GM23338 (cell line): ENCODE measurements around the gene OPRM1. TPM values are rescaled to one million over a fixed set of nuclear protein-coding genes. Genes with fewer than 3 reads are reported as not detected.
"Not testable (repeated sequence)": the region's sequence is repeated elsewhere in the genome, so short reads cannot be mapped to it uniquely, and the experiment has no call there.

Experiments used
- ATAC-seq: fragments of 200-7000 bp; cut with Tn5 transposase; 3 replicates; pipeline ENCODE4 v1.9.1; 2020
- DNase-seq: peaks from one replicate; pipeline ENCODE4 v3.0.0-alpha.2; 2015; ENCODE audit warnings: low spot score
- H2AFZ ChIP-seq: fragments of 200-600 bp; sonication (generic); 2 replicates; pipeline ENCODE4 v1.8.0; 2016; ENCODE audit warnings: antibody characterized with exemption, mild to moderate bottlenecking, moderate library complexity
- H3F3A ChIP-seq: fragments of 200-600 bp; sonication (generic); replicated peaks from 2 replicates; pipeline ENCODE4 v1.8.0; 2017; ENCODE audit warnings: antibody characterized with exemption, mixed run types, low read depth
- H3K27ac ChIP-seq: fragments of 200-600 bp; sonication (generic); 2 replicates; pipeline ENCODE4 v1.6.1; 2016; ENCODE audit warnings: low read depth
- H3K27me3 ChIP-seq: fragments of 200-600 bp; sonication (generic); 2 replicates; pipeline ENCODE4 v1.8.0; 2016; ENCODE audit warnings: mild to moderate bottlenecking, mixed run types, moderate library complexity; ENCODE audit not compliant: insufficient read depth
- H3K36me3 ChIP-seq: fragments of 200-600 bp; sonication (generic); 2 replicates; pipeline ENCODE4 v1.8.0; 2016; ENCODE audit warnings: mild to moderate bottlenecking; ENCODE audit not compliant: insufficient read depth
- H3K4me1 ChIP-seq: fragments of 200-600 bp; sonication (generic); 2 replicates; pipeline ENCODE4 v1.8.0; 2016; ENCODE audit warnings: mild to moderate bottlenecking, moderate library complexity; ENCODE audit not compliant: insufficient read depth
- H3K4me2 ChIP-seq: fragments of 200-600 bp; sonication (generic); 2 replicates; pipeline ENCODE4 v1.7.1; 2017; ENCODE audit warnings: mixed run types
- H3K4me3 ChIP-seq: fragments of 200-600 bp; sonication (generic); 2 replicates; pipeline ENCODE4 v1.6.1; 2016; ENCODE audit warnings: mixed run types
- H3K79me2 ChIP-seq: fragments of 200-600 bp; sonication (generic); replicated peaks from 2 replicates; pipeline ENCODE4 v1.8.0; 2017; ENCODE audit warnings: mild to moderate bottlenecking; ENCODE audit not compliant: insufficient read depth
- H3K9me2 ChIP-seq: fragments of 200-600 bp; sonication (generic); 2 replicates; pipeline ENCODE4 v1.8.0; 2017; ENCODE audit not compliant: insufficient read depth
- H4K20me1 ChIP-seq: fragments of 200-600 bp; sonication (generic); replicated peaks from 2 replicates; pipeline ENCODE4 v1.8.0; 2017; ENCODE audit warnings: mild to moderate bottlenecking; ENCODE audit not compliant: insufficient read depth
- H3K27ac Mint-ChIP-seq: 2 replicates; pipeline ENCODE4 v1.8.0; 2020; ENCODE audit warnings: inconsistent platforms, mild to moderate bottlenecking, moderate library complexity, mixed read lengths
- H3K27me3 Mint-ChIP-seq: 3 replicates; pipeline ENCODE4 v1.8.0; 2022; ENCODE audit warnings: low read depth, mild to moderate bottlenecking, moderate library complexity, mixed read lengths, inconsistent platforms; ENCODE audit not compliant: insufficient read depth, poor library complexity
- H3K36me3 Mint-ChIP-seq: 3 replicates; pipeline ENCODE4 v1.8.0; 2021; ENCODE audit warnings: low read depth, mild to moderate bottlenecking, inconsistent platforms, moderate library complexity, mixed read lengths
- H3K4me1 Mint-ChIP-seq: 3 replicates; pipeline ENCODE4 v1.8.0; 2020; ENCODE audit warnings: mild to moderate bottlenecking, inconsistent platforms, mixed read lengths
- H3K4me3 Mint-ChIP-seq: 3 replicates; pipeline ENCODE4 v1.8.0; 2021; ENCODE audit warnings: moderate library complexity, mild to moderate bottlenecking, inconsistent platforms, mixed read lengths
- H3K9me3 Mint-ChIP-seq: 3 replicates; pipeline ENCODE4 v1.8.0; 2020; ENCODE audit warnings: moderate library complexity, mild to moderate bottlenecking, inconsistent platforms, mixed read lengths
- CREB1 ChIP-seq: fragments of 250-450 bp; sonication (Bioruptor Pico); IDR thresholded peaks from 2 replicates; pipeline ENCODE4 v1.5.0; 2020; ENCODE audit warnings: low read depth, mild to moderate bottlenecking, moderate library complexity
- JUNB ChIP-seq: IDR thresholded peaks from one replicate; pipeline ENCODE4 v1.6.1; 2016; ENCODE audit warnings: antibody characterized with exemption; ENCODE audit not compliant: unreplicated experiment
- NANOG ChIP-seq: IDR thresholded peaks from 2 replicates; pipeline ENCODE4 v1.6.1; 2016; ENCODE audit warnings: antibody characterized with exemption, borderline replicate concordance
- POLR2AphosphoS5 ChIP-seq: IDR thresholded peaks from 2 replicates; pipeline ENCODE4 v1.6.1; 2016; ENCODE audit warnings: antibody characterized with exemption, low read depth
- STAT1 ChIP-seq: IDR thresholded peaks from one replicate; pipeline ENCODE4 v1.6.1; 2016; ENCODE audit warnings: antibody characterized with exemption; ENCODE audit not compliant: unreplicated experiment
- ZNF114 ChIP-seq: fragments of 250-450 bp; sonication (Bioruptor Pico); IDR thresholded peaks from 2 replicates; pipeline ENCODE4 v1.5.0; 2020; ENCODE audit warnings: mild to moderate bottlenecking, moderate library complexity
- ZNF331 ChIP-seq: fragments of 250-450 bp; sonication (Bioruptor Pico); IDR thresholded peaks from 2 replicates; pipeline ENCODE4 v1.5.0; 2020; ENCODE audit warnings: low read depth, mild to moderate bottlenecking, moderate library complexity
- polyA plus RNA-seq: library from polyadenylated mRNA; unstranded; fragments of >200 nt; fragmentation: Nextera tagmentation; extraction: Ambion mirVana; gene quantifications from 2 replicates; pipeline ENCODE4 v1.2.1, GENCODE V29; 2016
- total RNA-seq: library from RNA; depleted of rRNA; stranded (reverse); fragments of >200 nt; shearing (Covaris generic); gene quantifications from 2 replicates; pipeline ENCODE4 v1.2.3, GENCODE V29; 2014
- TF ChIP-seq, protein P1 (sequence below): IDR thresholded peaks from one replicate; pipeline ENCODE4 v1.6.1; 2018; ENCODE audit warnings: antibody characterized with exemption; ENCODE audit not compliant: unreplicated experiment
- TF ChIP-seq, protein P2 (sequence below), 2 experiments: fragments of 200-600 bp in 1 of 2; sonication (generic) in 1 of 2; conservative IDR thresholded peaks; 2 replicates each; pipeline versions ENCODE4 v1.5.1 to v1.6.1; 2016 to 2017; ENCODE audit warnings: antibody characterized with exemption in 2 of 2, low read depth in 2 of 2, mild to moderate bottlenecking in 2 of 2, moderate library complexity in 1 of 2

Gene OPRM1
- total and polyA plus RNA-seq, 2 experiments from 2014 or later = 0.52 TPM; not detected in 1

DNA sequence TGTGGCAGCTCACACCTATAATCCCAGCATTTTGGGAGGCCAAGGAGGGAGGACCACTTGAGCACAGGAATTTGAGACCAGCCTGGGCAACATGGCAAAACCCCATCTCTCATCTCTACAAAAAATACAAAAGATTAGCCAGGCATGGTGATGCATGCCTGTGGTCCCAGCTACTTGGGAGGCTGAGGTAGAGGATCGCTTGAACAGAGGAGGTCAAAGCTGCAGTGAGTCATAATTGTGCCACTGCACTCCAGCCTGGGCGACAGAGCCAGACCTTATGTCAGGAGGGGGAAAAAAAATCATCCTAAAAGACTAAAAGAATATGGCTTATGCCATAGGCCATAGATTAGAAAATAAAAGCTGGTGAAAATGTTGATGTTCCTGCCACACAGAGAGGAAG lies 39.6 kb downstream of the OPRM1 start:
- not testable (repeated sequence) for H3K36me3 Mint-ChIP-seq, ATAC-seq, H3K27me3 ChIP-seq, H3K9me3 Mint-ChIP-seq, H3K4me3 Mint-ChIP-seq, H3K4me2 ChIP-seq, H3K27ac ChIP-seq, H3K27ac Mint-ChIP-seq, H3K4me1 Mint-ChIP-seq, H3K4me1 ChIP-seq, H3F3A ChIP-seq, DNase-seq, H3K36me3 ChIP-seq, H3K9me2 ChIP-seq, H4K20me1 ChIP-seq, H3K27me3 Mint-ChIP-seq, H3K79me2 ChIP-seq, H3K4me3 ChIP-seq
- 0 out of 2 replicates have a peak overlapping the region, but pooled peaks have one; percentile 86 for H2AFZ ChIP-seq

DNA sequence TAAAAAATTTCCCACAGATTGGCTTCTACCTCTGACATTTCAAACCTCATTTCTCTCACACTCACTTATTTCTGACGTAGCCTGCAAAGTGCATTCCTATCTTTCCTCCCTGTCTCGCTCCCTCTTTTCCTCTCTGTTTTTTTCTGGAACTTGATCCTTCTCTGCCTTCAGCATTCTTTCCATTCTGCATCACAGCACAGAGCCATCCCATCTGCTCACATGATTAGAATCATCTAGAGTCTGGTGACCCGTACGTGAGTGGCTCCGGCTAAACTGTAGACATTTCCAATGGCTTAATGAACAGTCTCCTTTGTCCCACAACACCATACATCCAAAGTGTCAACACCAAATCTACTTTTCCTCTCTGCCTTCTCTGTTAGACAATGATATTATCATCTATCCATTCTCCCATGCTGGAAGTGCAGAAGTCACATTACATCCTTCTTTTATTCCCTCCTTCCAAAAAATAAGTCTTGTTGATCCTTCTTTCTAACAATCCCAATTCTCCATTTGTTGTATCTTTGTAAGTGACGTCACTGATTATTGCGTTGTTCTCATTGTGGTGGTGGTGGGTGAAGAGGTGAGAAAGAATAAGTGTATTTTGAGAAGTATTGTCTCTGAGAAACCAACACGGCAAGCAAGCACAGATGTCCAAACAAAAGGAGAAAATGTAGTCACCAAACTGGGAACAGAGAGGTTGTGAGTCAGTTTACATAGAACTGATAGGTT lies 41.6 kb downstream of the OPRM1 start:
- no peak for TF ChIP-seq ZNF331 (CRISPR knock-in tag)
- TF ChIP-seq CREB1 = no peak
- no peak for TF ChIP-seq ZNF114 (CRISPR knock-in tag)
- TF ChIP-seq, protein P1, sequence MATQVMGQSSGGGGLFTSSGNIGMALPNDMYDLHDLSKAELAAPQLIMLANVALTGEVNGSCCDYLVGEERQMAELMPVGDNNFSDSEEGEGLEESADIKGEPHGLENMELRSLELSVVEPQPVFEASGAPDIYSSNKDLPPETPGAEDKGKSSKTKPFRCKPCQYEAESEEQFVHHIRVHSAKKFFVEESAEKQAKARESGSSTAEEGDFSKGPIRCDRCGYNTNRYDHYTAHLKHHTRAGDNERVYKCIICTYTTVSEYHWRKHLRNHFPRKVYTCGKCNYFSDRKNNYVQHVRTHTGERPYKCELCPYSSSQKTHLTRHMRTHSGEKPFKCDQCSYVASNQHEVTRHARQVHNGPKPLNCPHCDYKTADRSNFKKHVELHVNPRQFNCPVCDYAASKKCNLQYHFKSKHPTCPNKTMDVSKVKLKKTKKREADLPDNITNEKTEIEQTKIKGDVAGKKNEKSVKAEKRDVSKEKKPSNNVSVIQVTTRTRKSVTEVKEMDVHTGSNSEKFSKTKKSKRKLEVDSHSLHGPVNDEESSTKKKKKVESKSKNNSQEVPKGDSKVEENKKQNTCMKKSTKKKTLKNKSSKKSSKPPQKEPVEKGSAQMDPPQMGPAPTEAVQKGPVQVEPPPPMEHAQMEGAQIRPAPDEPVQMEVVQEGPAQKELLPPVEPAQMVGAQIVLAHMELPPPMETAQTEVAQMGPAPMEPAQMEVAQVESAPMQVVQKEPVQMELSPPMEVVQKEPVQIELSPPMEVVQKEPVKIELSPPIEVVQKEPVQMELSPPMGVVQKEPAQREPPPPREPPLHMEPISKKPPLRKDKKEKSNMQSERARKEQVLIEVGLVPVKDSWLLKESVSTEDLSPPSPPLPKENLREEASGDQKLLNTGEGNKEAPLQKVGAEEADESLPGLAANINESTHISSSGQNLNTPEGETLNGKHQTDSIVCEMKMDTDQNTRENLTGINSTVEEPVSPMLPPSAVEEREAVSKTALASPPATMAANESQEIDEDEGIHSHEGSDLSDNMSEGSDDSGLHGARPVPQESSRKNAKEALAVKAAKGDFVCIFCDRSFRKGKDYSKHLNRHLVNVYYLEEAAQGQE = no peak
- no peak for TF ChIP-seq POLR2AphosphoS5
- TF ChIP-seq NANOG = no peak
- TF ChIP-seq STAT1 = no peak
- TF ChIP-seq, protein P2, sequence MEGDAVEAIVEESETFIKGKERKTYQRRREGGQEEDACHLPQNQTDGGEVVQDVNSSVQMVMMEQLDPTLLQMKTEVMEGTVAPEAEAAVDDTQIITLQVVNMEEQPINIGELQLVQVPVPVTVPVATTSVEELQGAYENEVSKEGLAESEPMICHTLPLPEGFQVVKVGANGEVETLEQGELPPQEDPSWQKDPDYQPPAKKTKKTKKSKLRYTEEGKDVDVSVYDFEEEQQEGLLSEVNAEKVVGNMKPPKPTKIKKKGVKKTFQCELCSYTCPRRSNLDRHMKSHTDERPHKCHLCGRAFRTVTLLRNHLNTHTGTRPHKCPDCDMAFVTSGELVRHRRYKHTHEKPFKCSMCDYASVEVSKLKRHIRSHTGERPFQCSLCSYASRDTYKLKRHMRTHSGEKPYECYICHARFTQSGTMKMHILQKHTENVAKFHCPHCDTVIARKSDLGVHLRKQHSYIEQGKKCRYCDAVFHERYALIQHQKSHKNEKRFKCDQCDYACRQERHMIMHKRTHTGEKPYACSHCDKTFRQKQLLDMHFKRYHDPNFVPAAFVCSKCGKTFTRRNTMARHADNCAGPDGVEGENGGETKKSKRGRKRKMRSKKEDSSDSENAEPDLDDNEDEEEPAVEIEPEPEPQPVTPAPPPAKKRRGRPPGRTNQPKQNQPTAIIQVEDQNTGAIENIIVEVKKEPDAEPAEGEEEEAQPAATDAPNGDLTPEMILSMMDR (conservative IDR thresholded peaks at IDR 0.05; ENCODE audit: low read depth in 2 of 2) = no peak
- no peak for TF ChIP-seq JUNB
- no peak overlapping the region for H3K4me2 ChIP-seq
- Mint-ChIP-seq H3K9me3 (no peaks in the 10 kb centered on the region), H3K36me3 (no peaks in the 10 kb centered on the region), H3K27me3 (peaks cover 4% of the 10 kb centered on the region), H3K27ac (no peak overlapping the region), H3K4me1 (no peaks in the 10 kb centered on the region; the same call in 2 of the 3 replicates), H3K4me3 (no peak overlapping the region)
- H2AFZ ChIP-seq = no peak overlapping the region
- ATAC-seq (no peak), DNase-seq (no peak)
- no peaks in the 10 kb centered on the region for H3K9me2 ChIP-seq
- H3K27ac ChIP-seq = no peak overlapping the region
- H4K20me1 ChIP-seq = no peaks in the 10 kb centered on the region
- H3K27me3 ChIP-seq = no peaks in the 10 kb centered on the region
- no peaks in the 10 kb centered on the region for H3F3A ChIP-seq
- H3K79me2 ChIP-seq = no peaks in the 10 kb centered on the region
- no peaks in the 10 kb centered on the region for H3K36me3 ChIP-seq
- H3K4me3 ChIP-seq = no peak overlapping the region
- no peaks in the 10 kb centered on the region for H3K4me1 ChIP-seq
